H1 (cell line): ENCODE results near the gene MGST2. TPM values are rescaled to one million over a fixed set of nuclear protein-coding genes. Genes with fewer than 3 reads are reported as not detected.

Source experiments
- CTCF ChIA-PET: fragments of 300-600 bp; sonication (Branson Sonifier 250); formaldehyde crosslinking; loops from one replicate; lab custom pipeline; 2021; ENCODE audit not compliant: partially characterized antibody; lab: Charles Lee
- POLR2A ChIA-PET: fragments of 300-600 bp; sonication (Branson Sonifier 250); formaldehyde crosslinking; loops from one replicate; lab custom pipeline; 2021; ENCODE audit warnings: inconsistent platforms; ENCODE audit not compliant: partially characterized antibody; lab: Charles Lee
- DNase-seq, 2 experiments: peaks; one replicate each; pipeline versions ENCODE4 v3.0.0 to v3.0.0-alpha.2; 2010 to 2022; ENCODE audit warnings: low spot score in 2 of 2, low read depth in 1 of 2, mixed read lengths in 1 of 2
- FAIRE-seq: peaks from 2 replicates; lab custom pipeline; 2011; peaks lifted over from hg19 to GRCh38; lab: Jason Lieb, UNC
- H2AFZ ChIP-seq: 2 replicates; pipeline ENCODE4 v1.8.1; 2012; ENCODE audit warnings: low read length, inconsistent platforms
- H2AK5ac ChIP-seq: 2 replicates; pipeline ENCODE4 v1.6.1; 2013; ENCODE audit warnings: low read depth, low read length
- H2BK120ac ChIP-seq: replicated peaks from 2 replicates; pipeline ENCODE3; 2013; ENCODE audit warnings: low read depth, low read length, inconsistent platforms
- H2BK12ac ChIP-seq: 2 replicates; pipeline ENCODE4 v1.6.1; 2013; ENCODE audit warnings: low read depth, low read length
- H2BK15ac ChIP-seq: 2 replicates; pipeline ENCODE4 v1.6.1; 2013; ENCODE audit warnings: low read length
- H2BK20ac ChIP-seq: 2 replicates; pipeline ENCODE4 v1.6.1; 2013; ENCODE audit warnings: low read length
- H2BK5ac ChIP-seq: 2 replicates; pipeline ENCODE4 v1.6.1; 2013; ENCODE audit warnings: low read depth, low read length
- H3K14ac ChIP-seq: 2 replicates; pipeline ENCODE4 v1.6.1; 2013; ENCODE audit warnings: inconsistent platforms; ENCODE audit not compliant: insufficient read length
- H3K18ac ChIP-seq: 2 replicates; pipeline ENCODE4 v1.6.1; 2013; ENCODE audit warnings: low read length; ENCODE audit errors: extremely low read depth
- H3K23ac ChIP-seq: 2 replicates; pipeline ENCODE4 v1.6.1; 2013; ENCODE audit warnings: inconsistent platforms; ENCODE audit not compliant: insufficient read length
- H3K23me2 ChIP-seq: 2 replicates; pipeline ENCODE4 v1.6.1; 2013; ENCODE audit warnings: low read depth, low read length
- H3K27ac ChIP-seq: 2 replicates; pipeline ENCODE4 v1.6.1; 2011; ENCODE audit warnings: low read depth, low read length, inconsistent platforms
- H3K27me3 ChIP-seq, 4 experiments: replicated peaks in 1 of 4; 1 replicate in 1 of 4; 2 replicates in 3 of 4; pipeline versions ENCODE4 v1.6.1 to v1.8.1; 2011 to 2013; ENCODE audit warnings: low read length in 3 of 4, mild to moderate bottlenecking in 3 of 4, inconsistent platforms in 2 of 4, mixed read lengths in 2 of 4, moderate library complexity in 1 of 4; ENCODE audit not compliant: control insufficient read depth in 3 of 4, insufficient read depth in 3 of 4; ENCODE audit errors: extremely low read depth in 1 of 4
- H3K36me3 ChIP-seq, 4 experiments: 2 replicates each; pipeline versions ENCODE4 v1.6.1 to v1.8.1; 2011 to 2013; ENCODE audit warnings: mild to moderate bottlenecking in 4 of 4, low read length in 3 of 4, moderate library complexity in 2 of 4, control low read depth in 1 of 4, inconsistent platforms in 1 of 4; ENCODE audit not compliant: insufficient read depth in 4 of 4, control insufficient read depth in 2 of 4
- H3K4ac ChIP-seq: replicated peaks from 2 replicates; pipeline ENCODE3; 2013; ENCODE audit warnings: low read length, low read depth, mixed read lengths, inconsistent platforms; ENCODE audit not compliant: insufficient read length
- H3K4me1 ChIP-seq, 4 experiments: replicated peaks in 1 of 4; 1 replicate in 1 of 4; 2 replicates in 3 of 4; pipeline versions ENCODE4 v1.6.1 to v1.8.1; 2011 to 2013; ENCODE audit warnings: low read length in 3 of 4, inconsistent platforms in 2 of 4, mixed read lengths in 1 of 4; ENCODE audit not compliant: insufficient read depth in 4 of 4, control insufficient read depth in 3 of 4
- H3K4me2 ChIP-seq, 2 experiments: 2 replicates each; pipeline versions ENCODE4 v1.6.1 to v1.8.1; 2011 to 2013; ENCODE audit warnings: low read depth in 2 of 2, low read length in 2 of 2, control low read depth in 1 of 2, inconsistent platforms in 1 of 2, mild to moderate bottlenecking in 1 of 2; ENCODE audit not compliant: insufficient read depth in 1 of 2
- H3K4me3 ChIP-seq, 4 experiments: fragments of 200-600, 300-600 bp in 1 of 4; sonication (generic), shearing (Covaris generic), sonication (Bioruptor Twin) in 1 of 4; 2 replicates each; pipeline versions ENCODE4 v1.5.1 to v1.8.1; 2011 to 2016; ENCODE audit warnings: low read length in 4 of 4, low read depth in 3 of 4, control low read depth in 2 of 4, inconsistent platforms in 2 of 4, mild to moderate bottlenecking in 2 of 4, mixed read lengths in 1 of 4, moderate library complexity in 1 of 4; ENCODE audit not compliant: insufficient read depth in 2 of 4; ENCODE audit errors: extremely low read depth in 1 of 4
- H3K56ac ChIP-seq: replicated peaks from 2 replicates; pipeline ENCODE3; 2013; ENCODE audit warnings: low read depth, mild to moderate bottlenecking, mixed read lengths, low read length, inconsistent platforms; ENCODE audit not compliant: insufficient read length
- H3K79me1 ChIP-seq: 2 replicates; pipeline ENCODE4 v1.6.1; 2013; ENCODE audit warnings: low read depth, low read length, control low read depth
- H3K79me2 ChIP-seq, 2 experiments: 2 replicates each; pipeline versions ENCODE4 v1.6.1 to v1.8.1; 2012 to 2013; ENCODE audit warnings: low read length in 2 of 2, mild to moderate bottlenecking in 2 of 2, inconsistent platforms in 1 of 2; ENCODE audit not compliant: insufficient read depth in 2 of 2, control insufficient read depth in 1 of 2
- H3K9ac ChIP-seq, 4 experiments: replicated peaks in 1 of 4; 1 replicate in 1 of 4; 2 replicates in 3 of 4; pipeline versions ENCODE4 v1.6.1 to v1.8.1; 2011 to 2013; ENCODE audit warnings: low read depth in 3 of 4, low read length in 3 of 4, control low read depth in 2 of 4, mild to moderate bottlenecking in 2 of 4, moderate library complexity in 2 of 4, inconsistent platforms in 1 of 4; ENCODE audit errors: extremely low read depth in 1 of 4
- H3K9me3 ChIP-seq, 2 experiments: 2 replicates each; pipeline versions ENCODE4 v1.6.1 to v1.8.1; 2012 to 2013; ENCODE audit warnings: mild to moderate bottlenecking in 2 of 2, moderate library complexity in 2 of 2, control low read depth in 1 of 2, inconsistent platforms in 1 of 2, low read depth in 1 of 2, low read length in 1 of 2, mixed read lengths in 1 of 2; ENCODE audit not compliant: insufficient read depth in 2 of 2
- H4K20me1 ChIP-seq, 2 experiments: replicated peaks in 1 of 2; 2 replicates each; pipeline versions ENCODE3 to v1.8.1; 2011 to 2013; ENCODE audit warnings: inconsistent platforms in 2 of 2, low read length in 2 of 2, mild to moderate bottlenecking in 1 of 2; ENCODE audit not compliant: insufficient read depth in 2 of 2, control insufficient read depth in 1 of 2
- H4K5ac ChIP-seq: 2 replicates; pipeline ENCODE4 v1.6.1; 2013; ENCODE audit warnings: low read length, low read depth, mixed read lengths, inconsistent platforms; ENCODE audit not compliant: insufficient read length
- H4K8ac ChIP-seq: 2 replicates; pipeline ENCODE4 v1.8.0; 2013; ENCODE audit warnings: mild to moderate bottlenecking, moderate library complexity, low read length, inconsistent platforms; ENCODE audit not compliant: insufficient read depth; ENCODE audit errors: extremely low read depth
- H4K91ac ChIP-seq: replicated peaks from 2 replicates; pipeline ENCODE3; 2013; ENCODE audit warnings: low read length, mixed read lengths, inconsistent platforms; ENCODE audit not compliant: insufficient read length
- ASH2L ChIP-seq: fragments of 200-600, 300-600 bp; sonication (generic); IDR thresholded peaks from one replicate; pipeline ENCODE4 v1.7.1; 2017; ENCODE audit warnings: low read length
- BRCA1 ChIP-seq: IDR thresholded peaks from 2 replicates; pipeline ENCODE4 v1.6.1; 2012; ENCODE audit warnings: low read depth, low read length, improper control_type of control experiment
- CREB1 ChIP-seq: IDR thresholded peaks from 2 replicates; pipeline ENCODE4 v1.6.1; 2012; ENCODE audit warnings: inconsistent platforms
- EP300 ChIP-seq, 2 experiments: IDR thresholded peaks; 1 replicate in 1 of 2; 2 replicates in 1 of 2; pipeline ENCODE4 v1.6.1; 2011 to 2012; ENCODE audit warnings: low read depth in 2 of 2, low read length in 2 of 2, mild to moderate bottlenecking in 2 of 2, borderline replicate concordance in 1 of 2, inconsistent platforms in 1 of 2, moderate library complexity in 1 of 2
- POU5F1 ChIP-seq: IDR thresholded peaks from 2 replicates; pipeline ENCODE4 v1.6.1; 2011; ENCODE audit warnings: low read depth, mild to moderate bottlenecking, low read length, moderate library complexity
- RFX5 ChIP-seq: IDR thresholded peaks from 2 replicates; pipeline ENCODE4 v1.6.1; 2011; ENCODE audit warnings: low read depth, low read length, improper control_type of control experiment, borderline replicate concordance
- SIX5 ChIP-seq: IDR thresholded peaks from 2 replicates; pipeline ENCODE4 v1.6.1; 2011; ENCODE audit warnings: mild to moderate bottlenecking, low read depth, low read length
- SP4 ChIP-seq: IDR thresholded peaks from 2 replicates; pipeline ENCODE4 v1.6.1; 2012; ENCODE audit warnings: low read length, inconsistent platforms
- TAF7 ChIP-seq: optimal IDR thresholded peaks from 2 replicates; pipeline ENCODE3; 2011; ENCODE audit warnings: low read depth, mild to moderate bottlenecking, inconsistent platforms, low read length, moderate library complexity, borderline replicate concordance
- TBP ChIP-seq: IDR thresholded peaks from 2 replicates; pipeline ENCODE4 v1.6.1; 2011; ENCODE audit warnings: low read depth, low read length, improper control_type of control experiment
- WGBS, 2 experiments: shearing (Covaris generic) in 1 of 2; methylation state at CpG; one replicate each; pipeline versions ENCODE4 v1.1.6 to v1.1.7; 2013 to 2015; ENCODE audit warnings: low lambda C conversion rate in 2 of 2, mixed read lengths in 2 of 2, inconsistent platforms in 1 of 2, low coverage in 1 of 2, missing lambda C conversion rate in 1 of 2; ENCODE audit not compliant: insufficient replicate concordance in 2 of 2, insufficient coverage in 1 of 2, insufficient read length in 1 of 2; ENCODE audit errors: extremely low coverage in 1 of 2, missing lambda C conversion rate in 1 of 2; 5-methylcytosine and 5-hydroxymethylcytosine counted together
- polyA plus RNA-seq, 7 experiments: library from polyadenylated mRNA; depleted of rRNA in 3 of 7; stranded (reverse) in 5 of 7; unstranded in 2 of 7; fragments of >200 nt in 5 of 7; fragments of 200-250 nt in 2 of 7; gene quantifications; 1 replicate in 5 of 7; 2 replicates in 1 of 7; 4 replicates in 1 of 7; pipeline versions ENCODE4 v1.2.1 to v1.2.3, GENCODE V29; 2011 to 2013; ENCODE audit warnings: missing spikeins in 2 of 7, mixed read lengths in 2 of 7
- total RNA-seq: library from RNA; stranded (reverse); fragmentation: NEBNext Ultra II Directional; extraction: Animal tissue kit (Norgen Biotek cat#: 25700); gene quantifications from 2 replicates; pipeline ENCODE4 v1.2.1, GENCODE V29; 2021
- TF ChIP-seq, protein P1 (sequence below), 3 experiments: IDR thresholded peaks; 1 replicate in 2 of 3; 2 replicates in 1 of 3; pipeline versions ENCODE4 v1.5.1 to v1.6.1; 2011; ENCODE audit warnings: low read length in 3 of 3, mild to moderate bottlenecking in 3 of 3, inconsistent platforms in 2 of 3, low read depth in 1 of 3, moderate library complexity in 1 of 3; ENCODE audit not compliant: insufficient read depth in 1 of 3; ENCODE audit errors: control extremely low read depth in 1 of 3
- TF ChIP-seq, protein P2 (sequence below): IDR thresholded peaks from 2 replicates; pipeline ENCODE4 v1.6.1; 2011; ENCODE audit warnings: low read depth, mild to moderate bottlenecking, low read length; ENCODE audit not compliant: insufficient read depth

The MGST2 gene
- total and polyA plus RNA-seq, 2 of the 8 experiments (the other 6 are each of a cell fraction or from before 2014, with no cell fraction given): 8.0 to 13.6 TPM

DNA sequence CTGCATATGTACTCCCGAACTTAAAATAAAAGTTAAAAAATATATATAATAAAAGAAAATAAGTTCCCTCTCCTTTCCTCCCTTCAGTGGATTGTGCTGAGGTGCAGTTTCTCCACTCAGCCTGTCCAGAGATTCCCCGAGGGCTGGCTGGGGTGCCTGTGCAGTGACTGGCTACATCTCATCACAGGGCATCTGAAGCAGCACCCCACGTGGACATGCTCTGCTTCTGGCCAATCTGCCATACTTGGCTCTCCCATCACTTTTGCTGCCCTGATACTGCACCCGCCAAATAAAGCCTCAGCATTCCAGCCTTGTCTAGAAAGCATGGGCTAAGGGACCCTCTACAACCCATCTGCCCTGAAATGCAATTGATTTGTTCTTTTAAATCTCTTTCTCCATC lies 11.1 kb upstream of the MGST2 start:
- no peak for DNase-seq
- Histone ChIP-seq H4K5ac (no peak overlapping the region), H3K9ac (no peak overlapping the region), H3K79me2 (no peaks in the 10 kb centered on the region), H3K14ac (no peak overlapping the region), H3K18ac (no peak overlapping the region), H3K9me3 (no peaks in the 10 kb centered on the region), H3K4me2 (no peak overlapping the region), H4K20me1 (no peaks in the 10 kb centered on the region), H3K27ac (no peak overlapping the region), H2AK5ac (no peak overlapping the region), H2BK15ac (no peak overlapping the region), H2BK120ac (no peak overlapping the region), H3K23me2 (peaks cover 2% of the 10 kb centered on the region; the same call in 1 of the 2 replicates), H2BK5ac (no peak overlapping the region), H3K79me1 (no peaks in the 10 kb centered on the region), H2BK12ac (no peak overlapping the region), H3K4me1 (peaks cover 4 to 11% (median 6%) of the 10 kb centered on the region in 4 experiments; a peak in 6 of 7 replicates), H2AFZ (no peak overlapping the region), H3K27me3 (no peaks in the 10 kb centered on the region; a peak in 1 of 7 replicates), H2BK20ac (no peak overlapping the region), H3K4ac (no peak overlapping the region), H4K8ac (no peak overlapping the region), H3K36me3 (no peaks in the 10 kb centered on the region), H4K91ac (no peak overlapping the region), H3K23ac (no peak overlapping the region), H3K56ac (no peak overlapping the region), H3K4me3 (no peak overlapping the region)
- ChIA-PET POLR2A (no interaction called here), CTCF (interaction anchor here (0.6 to 21.5 kb wide), 13 partner anchors 2 to 678 kb away, joined by 3 to 318 read pairs (median 5); partner anchors contain the start of gene MGST2)
- no peak for FAIRE-seq
- WGBS, 2 experiments: 80% methylated on average over 4 of the region's 4 CpGs; no CpG with 5 or more reads in 1 of the 2 experiments
- no peak for TF ChIP-seq SP4
- TF ChIP-seq TBP: no peak
- no peak for TF ChIP-seq TAF7
- TF ChIP-seq CREB1: no peak
- no peak for TF ChIP-seq POU5F1
- TF ChIP-seq, protein P1, sequence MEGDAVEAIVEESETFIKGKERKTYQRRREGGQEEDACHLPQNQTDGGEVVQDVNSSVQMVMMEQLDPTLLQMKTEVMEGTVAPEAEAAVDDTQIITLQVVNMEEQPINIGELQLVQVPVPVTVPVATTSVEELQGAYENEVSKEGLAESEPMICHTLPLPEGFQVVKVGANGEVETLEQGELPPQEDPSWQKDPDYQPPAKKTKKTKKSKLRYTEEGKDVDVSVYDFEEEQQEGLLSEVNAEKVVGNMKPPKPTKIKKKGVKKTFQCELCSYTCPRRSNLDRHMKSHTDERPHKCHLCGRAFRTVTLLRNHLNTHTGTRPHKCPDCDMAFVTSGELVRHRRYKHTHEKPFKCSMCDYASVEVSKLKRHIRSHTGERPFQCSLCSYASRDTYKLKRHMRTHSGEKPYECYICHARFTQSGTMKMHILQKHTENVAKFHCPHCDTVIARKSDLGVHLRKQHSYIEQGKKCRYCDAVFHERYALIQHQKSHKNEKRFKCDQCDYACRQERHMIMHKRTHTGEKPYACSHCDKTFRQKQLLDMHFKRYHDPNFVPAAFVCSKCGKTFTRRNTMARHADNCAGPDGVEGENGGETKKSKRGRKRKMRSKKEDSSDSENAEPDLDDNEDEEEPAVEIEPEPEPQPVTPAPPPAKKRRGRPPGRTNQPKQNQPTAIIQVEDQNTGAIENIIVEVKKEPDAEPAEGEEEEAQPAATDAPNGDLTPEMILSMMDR (IDR thresholded peaks at IDR 0.05; ENCODE audit: control extremely low read depth in 1 of 3, insufficient read depth in 1 of 3, low read depth in 1 of 3, low read length in 3 of 3): no peak
- no peak for TF ChIP-seq ASH2L
- TF ChIP-seq SIX5: no peak
- TF ChIP-seq, protein P2, sequence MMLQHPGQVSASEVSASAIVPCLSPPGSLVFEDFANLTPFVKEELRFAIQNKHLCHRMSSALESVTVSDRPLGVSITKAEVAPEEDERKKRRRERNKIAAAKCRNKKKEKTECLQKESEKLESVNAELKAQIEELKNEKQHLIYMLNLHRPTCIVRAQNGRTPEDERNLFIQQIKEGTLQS: no peak
- no peak for TF ChIP-seq RFX5
- TF ChIP-seq EP300 (IDR thresholded peaks at IDR 0.05; ENCODE audit: borderline replicate concordance in 1 of 2, low read depth in 2 of 2, low read length in 2 of 2): no peak
- no peak for TF ChIP-seq BRCA1
